H1 (cell line): Measurements from ENCODE around the gene C20orf202. TPM values are rescaled to one million over a fixed set of nuclear protein-coding genes. Genes with fewer than 3 reads are reported as not detected.

Experiments
- CTCF ChIA-PET: fragments of 300-600 bp; sonication (Branson Sonifier 250); formaldehyde crosslinking; loops from one replicate; lab custom pipeline; 2021; ENCODE audit not compliant: partially characterized antibody; lab: Charles Lee
- POLR2A ChIA-PET: fragments of 300-600 bp; sonication (Branson Sonifier 250); formaldehyde crosslinking; loops from one replicate; lab custom pipeline; 2021; ENCODE audit warnings: inconsistent platforms; ENCODE audit not compliant: partially characterized antibody; lab: Charles Lee
- DNase-seq, 2 experiments: peaks; one replicate each; pipeline versions ENCODE4 v3.0.0 to v3.0.0-alpha.2; 2010 to 2022; ENCODE audit warnings: low spot score in 2 of 2, low read depth in 1 of 2, mixed read lengths in 1 of 2
- FAIRE-seq: peaks from 2 replicates; lab custom pipeline; 2011; peaks lifted over from hg19 to GRCh38; lab: Jason Lieb, UNC
- H2AFZ ChIP-seq: 2 replicates; pipeline ENCODE4 v1.8.1; 2012; ENCODE audit warnings: low read length, inconsistent platforms
- H2AK5ac ChIP-seq: 2 replicates; pipeline ENCODE4 v1.6.1; 2013; ENCODE audit warnings: low read depth, low read length
- H2BK120ac ChIP-seq: replicated peaks from 2 replicates; pipeline ENCODE3; 2013; ENCODE audit warnings: low read depth, low read length, inconsistent platforms
- H2BK12ac ChIP-seq: 2 replicates; pipeline ENCODE4 v1.6.1; 2013; ENCODE audit warnings: low read depth, low read length
- H2BK15ac ChIP-seq: 2 replicates; pipeline ENCODE4 v1.6.1; 2013; ENCODE audit warnings: low read length
- H2BK20ac ChIP-seq: 2 replicates; pipeline ENCODE4 v1.6.1; 2013; ENCODE audit warnings: low read length
- H2BK5ac ChIP-seq: 2 replicates; pipeline ENCODE4 v1.6.1; 2013; ENCODE audit warnings: low read depth, low read length
- H3K14ac ChIP-seq: 2 replicates; pipeline ENCODE4 v1.6.1; 2013; ENCODE audit warnings: inconsistent platforms; ENCODE audit not compliant: insufficient read length
- H3K18ac ChIP-seq: 2 replicates; pipeline ENCODE4 v1.6.1; 2013; ENCODE audit warnings: low read length; ENCODE audit errors: extremely low read depth
- H3K23ac ChIP-seq: 2 replicates; pipeline ENCODE4 v1.6.1; 2013; ENCODE audit warnings: inconsistent platforms; ENCODE audit not compliant: insufficient read length
- H3K23me2 ChIP-seq: 2 replicates; pipeline ENCODE4 v1.6.1; 2013; ENCODE audit warnings: low read depth, low read length
- H3K27ac ChIP-seq: 2 replicates; pipeline ENCODE4 v1.6.1; 2011; ENCODE audit warnings: low read depth, low read length, inconsistent platforms
- H3K27me3 ChIP-seq, 4 experiments: replicated peaks in 1 of 4; 1 replicate in 1 of 4; 2 replicates in 3 of 4; pipeline versions ENCODE4 v1.6.1 to v1.8.1; 2011 to 2013; ENCODE audit warnings: low read length in 3 of 4, mild to moderate bottlenecking in 3 of 4, inconsistent platforms in 2 of 4, mixed read lengths in 2 of 4, moderate library complexity in 1 of 4; ENCODE audit not compliant: control insufficient read depth in 3 of 4, insufficient read depth in 3 of 4; ENCODE audit errors: extremely low read depth in 1 of 4
- H3K36me3 ChIP-seq, 4 experiments: 2 replicates each; pipeline versions ENCODE4 v1.6.1 to v1.8.1; 2011 to 2013; ENCODE audit warnings: mild to moderate bottlenecking in 4 of 4, low read length in 3 of 4, moderate library complexity in 2 of 4, control low read depth in 1 of 4, inconsistent platforms in 1 of 4; ENCODE audit not compliant: insufficient read depth in 4 of 4, control insufficient read depth in 2 of 4
- H3K4ac ChIP-seq: replicated peaks from 2 replicates; pipeline ENCODE3; 2013; ENCODE audit warnings: low read length, low read depth, mixed read lengths, inconsistent platforms; ENCODE audit not compliant: insufficient read length
- H3K4me1 ChIP-seq, 4 experiments: replicated peaks in 1 of 4; 1 replicate in 1 of 4; 2 replicates in 3 of 4; pipeline versions ENCODE4 v1.6.1 to v1.8.1; 2011 to 2013; ENCODE audit warnings: low read length in 3 of 4, inconsistent platforms in 2 of 4, mixed read lengths in 1 of 4; ENCODE audit not compliant: insufficient read depth in 4 of 4, control insufficient read depth in 3 of 4
- H3K4me2 ChIP-seq, 2 experiments: 2 replicates each; pipeline versions ENCODE4 v1.6.1 to v1.8.1; 2011 to 2013; ENCODE audit warnings: low read depth in 2 of 2, low read length in 2 of 2, control low read depth in 1 of 2, inconsistent platforms in 1 of 2, mild to moderate bottlenecking in 1 of 2; ENCODE audit not compliant: insufficient read depth in 1 of 2
- H3K4me3 ChIP-seq, 4 experiments: fragments of 200-600, 300-600 bp in 1 of 4; sonication (generic), shearing (Covaris generic), sonication (Bioruptor Twin) in 1 of 4; 2 replicates each; pipeline versions ENCODE4 v1.5.1 to v1.8.1; 2011 to 2016; ENCODE audit warnings: low read length in 4 of 4, low read depth in 3 of 4, control low read depth in 2 of 4, inconsistent platforms in 2 of 4, mild to moderate bottlenecking in 2 of 4, mixed read lengths in 1 of 4, moderate library complexity in 1 of 4; ENCODE audit not compliant: insufficient read depth in 2 of 4; ENCODE audit errors: extremely low read depth in 1 of 4
- H3K56ac ChIP-seq: replicated peaks from 2 replicates; pipeline ENCODE3; 2013; ENCODE audit warnings: low read depth, mild to moderate bottlenecking, mixed read lengths, low read length, inconsistent platforms; ENCODE audit not compliant: insufficient read length
- H3K79me1 ChIP-seq: 2 replicates; pipeline ENCODE4 v1.6.1; 2013; ENCODE audit warnings: low read depth, low read length, control low read depth
- H3K79me2 ChIP-seq, 2 experiments: 2 replicates each; pipeline versions ENCODE4 v1.6.1 to v1.8.1; 2012 to 2013; ENCODE audit warnings: low read length in 2 of 2, mild to moderate bottlenecking in 2 of 2, inconsistent platforms in 1 of 2; ENCODE audit not compliant: insufficient read depth in 2 of 2, control insufficient read depth in 1 of 2
- H3K9ac ChIP-seq, 4 experiments: replicated peaks in 1 of 4; 1 replicate in 1 of 4; 2 replicates in 3 of 4; pipeline versions ENCODE4 v1.6.1 to v1.8.1; 2011 to 2013; ENCODE audit warnings: low read depth in 3 of 4, low read length in 3 of 4, control low read depth in 2 of 4, mild to moderate bottlenecking in 2 of 4, moderate library complexity in 2 of 4, inconsistent platforms in 1 of 4; ENCODE audit errors: extremely low read depth in 1 of 4
- H3K9me3 ChIP-seq, 2 experiments: 2 replicates each; pipeline versions ENCODE4 v1.6.1 to v1.8.1; 2012 to 2013; ENCODE audit warnings: mild to moderate bottlenecking in 2 of 2, moderate library complexity in 2 of 2, control low read depth in 1 of 2, inconsistent platforms in 1 of 2, low read depth in 1 of 2, low read length in 1 of 2, mixed read lengths in 1 of 2; ENCODE audit not compliant: insufficient read depth in 2 of 2
- H4K20me1 ChIP-seq, 2 experiments: replicated peaks in 1 of 2; 2 replicates each; pipeline versions ENCODE3 to v1.8.1; 2011 to 2013; ENCODE audit warnings: inconsistent platforms in 2 of 2, low read length in 2 of 2, mild to moderate bottlenecking in 1 of 2; ENCODE audit not compliant: insufficient read depth in 2 of 2, control insufficient read depth in 1 of 2
- H4K5ac ChIP-seq: 2 replicates; pipeline ENCODE4 v1.6.1; 2013; ENCODE audit warnings: low read length, low read depth, mixed read lengths, inconsistent platforms; ENCODE audit not compliant: insufficient read length
- H4K8ac ChIP-seq: 2 replicates; pipeline ENCODE4 v1.8.0; 2013; ENCODE audit warnings: mild to moderate bottlenecking, moderate library complexity, low read length, inconsistent platforms; ENCODE audit not compliant: insufficient read depth; ENCODE audit errors: extremely low read depth
- H4K91ac ChIP-seq: replicated peaks from 2 replicates; pipeline ENCODE3; 2013; ENCODE audit warnings: low read length, mixed read lengths, inconsistent platforms; ENCODE audit not compliant: insufficient read length
- KDM1A ChIP-seq: fragments of 200-600, 300-600 bp; sonication (generic); IDR thresholded peaks from 2 replicates; pipeline ENCODE4 v1.7.1; 2016; ENCODE audit warnings: mild to moderate bottlenecking, low read length, borderline replicate concordance
- SIN3A ChIP-seq, 2 experiments: IDR thresholded peaks in 1 of 2; conservative IDR thresholded peaks in 1 of 2; 2 replicates each; pipeline ENCODE4 v1.6.1; 2011 to 2012; ENCODE audit warnings: low read length in 2 of 2, improper control_type of control experiment in 1 of 2, low read depth in 1 of 2, mild to moderate bottlenecking in 1 of 2
- SP4 ChIP-seq: IDR thresholded peaks from 2 replicates; pipeline ENCODE4 v1.6.1; 2012; ENCODE audit warnings: low read length, inconsistent platforms
- WGBS, 2 experiments: shearing (Covaris generic) in 1 of 2; methylation state at CpG; one replicate each; pipeline versions ENCODE4 v1.1.6 to v1.1.7; 2013 to 2015; ENCODE audit warnings: low lambda C conversion rate in 2 of 2, mixed read lengths in 2 of 2, inconsistent platforms in 1 of 2, low coverage in 1 of 2, missing lambda C conversion rate in 1 of 2; ENCODE audit not compliant: insufficient replicate concordance in 2 of 2, insufficient coverage in 1 of 2, insufficient read length in 1 of 2; ENCODE audit errors: extremely low coverage in 1 of 2, missing lambda C conversion rate in 1 of 2; 5-methylcytosine and 5-hydroxymethylcytosine counted together
- polyA plus RNA-seq, 7 experiments: library from polyadenylated mRNA; depleted of rRNA in 3 of 7; stranded (reverse) in 5 of 7; unstranded in 2 of 7; fragments of >200 nt in 5 of 7; fragments of 200-250 nt in 2 of 7; gene quantifications; 1 replicate in 5 of 7; 2 replicates in 1 of 7; 4 replicates in 1 of 7; pipeline versions ENCODE4 v1.2.1 to v1.2.3, GENCODE V29; 2011 to 2013; ENCODE audit warnings: missing spikeins in 2 of 7, mixed read lengths in 2 of 7
- total RNA-seq: library from RNA; stranded (reverse); fragmentation: NEBNext Ultra II Directional; extraction: Animal tissue kit (Norgen Biotek cat#: 25700); gene quantifications from 2 replicates; pipeline ENCODE4 v1.2.1, GENCODE V29; 2021

Gene C20orf202
- total and polyA plus RNA-seq, 2 of the 8 experiments (the other 6 are each of a cell fraction or from before 2014, with no cell fraction given), result 0.12 TPM; not detected in 1

DNA sequence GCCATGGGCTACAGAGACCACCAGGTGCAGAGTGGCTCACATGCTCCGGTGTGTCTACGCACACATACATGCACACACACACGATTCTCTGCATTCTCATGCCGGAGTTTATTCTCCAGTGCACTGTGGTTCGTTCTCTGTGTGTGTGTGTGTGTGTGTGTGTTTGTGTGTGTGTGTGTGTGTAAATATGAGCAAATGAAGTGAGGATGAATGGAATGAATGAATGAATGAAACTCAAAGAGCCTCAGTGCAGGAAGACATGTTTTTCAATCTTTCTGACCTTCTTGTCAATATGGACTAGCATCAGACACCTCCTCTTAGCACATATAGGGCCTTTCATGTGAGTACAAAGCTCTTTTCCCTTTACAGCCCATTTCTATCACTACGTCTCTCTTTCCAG, 20.1 kb upstream of the C20orf202 start:
- Histone ChIP-seq H3K4ac (no peak overlapping the region), H3K4me2 (no peak overlapping the region), H4K8ac (no peak overlapping the region), H3K79me1 (no peaks in the 10 kb centered on the region), H2AFZ (no peak overlapping the region), H3K79me2 (no peaks in the 10 kb centered on the region), H2AK5ac (0 out of 2 replicates have a peak overlapping the region, but pooled peaks have one; percentile 47), H3K23ac (no peak overlapping the region), H3K9me3 (no peaks in the 10 kb centered on the region), H2BK5ac (no peak overlapping the region), H3K4me1 (peaks cover 0 to 11% (median 8%) of the 10 kb centered on the region in 4 experiments; a peak in 5 of 7 replicates), H2BK15ac (no peak overlapping the region), H3K9ac (no peak overlapping the region), H3K27me3 (peaks cover 8 to 38% (median 25%) of the 10 kb centered on the region in 4 experiments), H3K56ac (no peak overlapping the region), H4K20me1 (peaks cover 0 to 3% of the 10 kb centered on the region in 2 experiments), H2BK12ac (no peak overlapping the region), H3K27ac (no peak overlapping the region), H3K36me3 (no peaks in the 10 kb centered on the region), H3K4me3 (no peak overlapping the region), H2BK20ac (no peak overlapping the region), H4K91ac (no peak overlapping the region), H3K14ac (no peak overlapping the region), H4K5ac (no peak overlapping the region), H3K18ac (no peak overlapping the region), H3K23me2 (peaks cover 7% of the 10 kb centered on the region; the same call in 1 of the 2 replicates), H2BK120ac (no peak overlapping the region)
- FAIRE-seq, result no peak
- TF ChIP-seq SIN3A (conservative IDR thresholded peaks at IDR 0.05 in 1 of 2, IDR thresholded peaks at IDR 0.05 in 1 of 2; ENCODE audit: low read depth in 1 of 2, low read length in 2 of 2) (no peak), SP4 (no peak), KDM1A (no peak)
- ChIA-PET POLR2A (interaction anchor here (1.5 kb wide), 2 partner anchors 8 to 10 kb away, joined by 3 to 7 read pairs; no protein-coding TSS in a partner anchor), CTCF (interaction anchor here (0.6 to 4.6 kb wide), 2 partner anchors 11 to 66 kb away, joined by 3 to 27 read pairs; no protein-coding TSS in a partner anchor)
- 89% methylated on average over 6 of the region's 6 CpGs; no CpG with 5 or more reads in 1 of the 2 experiments for WGBS, 2 experiments
- no peak for DNase-seq
